ENCODE data around the gene SLC16A14.

GRCh38 chr2:230008708-230009066 lies 60.0 kb downstream of the SLC16A14 start:
- TF ChIP-seq POLR2A (IDR thresholded peaks at IDR 0.05) (no peak), POLR2AphosphoS5 (IDR thresholded peaks at IDR 0.05) (no peak), CTCF (IDR thresholded peaks at IDR 0.05) (no peak)

All from gastroesophageal sphincter (tissue), 3 donors.